ENCODE data around the gene RBM38. TPM values are rescaled to one million over a fixed set of nuclear protein-coding genes. Genes with fewer than 3 reads are reported as not detected.

RBM38 gene
- total and polyA plus RNA-seq, 9 donors, result 6.3 to 77.6 (median 36.6) TPM

GRCh38 chr20:57393321-57394120 is 2.3 kb downstream of the RBM38 start:
- H3K4me3 ChIP-seq, result peak overlapping the region; percentile 85
- peak overlapping the region in 1 of 2 donors; percentile 37 for H3K27ac ChIP-seq
- WGBS, 3 donors, result 70 to 80% (median 78%) methylated on average over 14 of the region's 14 CpGs
- peak in 4 of 5 donors; percentile 19 to 50 (median 36) for DNase-seq
- peaks cover 37% of the 10 kb centered on the region for H3K4me1 ChIP-seq (ENCODE audit: insufficient read depth)
- no peaks in the 10 kb centered on the region for H3K36me3 ChIP-seq
- intact Hi-C loops (cut with DNase I), result loop anchor here in 2 of 4 donors (1.0 to 10.0 kb wide), 2 partner anchors 44 to 201 kb away; no protein-coding TSS in a partner anchor
- TF ChIP-seq POLR2A (IDR thresholded peaks at IDR 0.05), result no peak
- H3K9me3 ChIP-seq, result no peaks in the 10 kb centered on the region
- no peaks in the 10 kb centered on the region for H3K27me3 ChIP-seq

GRCh38 chr20:57394121-57395082 is 3.2 kb downstream of the RBM38 start:
- peaks cover 45% of the 10 kb centered on the region for H3K4me1 ChIP-seq (ENCODE audit: insufficient read depth)
- no peak for TF ChIP-seq EP300 (IDR thresholded peaks at IDR 0.05)
- no peak for TF ChIP-seq CTCF (IDR thresholded peaks at IDR 0.05)
- no peak for TF ChIP-seq POLR2A (IDR thresholded peaks at IDR 0.05)
- no peaks in the 10 kb centered on the region for H3K27me3 ChIP-seq
- H3K36me3 ChIP-seq, result no peaks in the 10 kb centered on the region
- peak overlapping the region; percentile 13 for H3K4me3 ChIP-seq
- WGBS, 3 donors, result 47 to 61% (median 55%) methylated on average over 25 to 27 of the region's 27 CpGs
- DNase-seq, result peak in 3 of 5 donors; percentile 41 to 50 (median 49)
- H3K27ac ChIP-seq, result peak overlapping the region; percentile 7 to 70
- H3K9me3 ChIP-seq, result no peaks in the 10 kb centered on the region
- intact Hi-C loops (cut with DNase I), result loop anchor here in 2 of 4 donors (1.0 to 10.0 kb wide), 2 partner anchors 43 to 200 kb away; no protein-coding TSS in a partner anchor

GRCh38 chr20:57395111-57395966 is 4.1 kb downstream of the RBM38 start:
- DNase-seq, result peak; percentile 64 to 83 (median 76)
- no peaks in the 10 kb centered on the region for H3K9me3 ChIP-seq
- TF ChIP-seq EP300 (IDR thresholded peaks at IDR 0.05), result no peak
- TF ChIP-seq CTCF (IDR thresholded peaks at IDR 0.05), result no peak
- no peak for TF ChIP-seq POLR2A (IDR thresholded peaks at IDR 0.05)
- intact Hi-C loops (cut with DNase I), result loop anchor here in 1 of 4 donors (10.0 kb wide), 1 partner anchor 199 kb away; no protein-coding TSS in a partner anchor
- WGBS, 3 donors, result 31 to 39% (median 35%) methylated on average over 31 of the region's 31 CpGs
- H3K4me1 ChIP-seq (ENCODE audit: insufficient read depth), result peaks cover 47% of the 10 kb centered on the region
- no peaks in the 10 kb centered on the region for H3K36me3 ChIP-seq
- no peaks in the 10 kb centered on the region for H3K27me3 ChIP-seq
- H3K4me3 ChIP-seq, result no peak overlapping the region
- peak overlapping the region; percentile 6 to 70 for H3K27ac ChIP-seq

- intact Hi-C loops (cut with DNase I), result loop anchor here in 1 of 4 donors (10.0 kb wide), 1 partner anchor 198 kb away; no protein-coding TSS in a partner anchor
Observed at GRCh38 chr20:57396212-57396983, 5.2 kb downstream of the RBM38 start.

More at GRCh38 chr20:57396212-57396983, 5.2 kb downstream of the RBM38 start:
- Histone ChIP-seq H3K4me1 (ENCODE audit: insufficient read depth) (peaks cover 44% of the 10 kb centered on the region), H3K4me3 (no peak overlapping the region), H3K36me3 (no peaks in the 10 kb centered on the region), H3K9me3 (no peaks in the 10 kb centered on the region), H3K27me3 (no peaks in the 10 kb centered on the region), H3K27ac (peak overlapping the region; percentile 6 to 70)
- peak in 3 of 5 donors; percentile 44 to 51 (median 47) for DNase-seq
- TF ChIP-seq CTCF (IDR thresholded peaks at IDR 0.05), result no peak
- TF ChIP-seq POLR2A (IDR thresholded peaks at IDR 0.05), result no peak
- TF ChIP-seq EP300 (IDR thresholded peaks at IDR 0.05), result no peak
- WGBS, 3 donors, result 77 to 94% (median 81%) methylated on average over 15 to 16 of the region's 16 CpGs
